ENCODE results near the gene SUSD4. TPM values are rescaled to one million over a fixed set of nuclear protein-coding genes. Genes with fewer than 3 reads are reported as not detected.

SUSD4 gene
- total RNA-seq, 1 experiment from 2014 or later = 3.2 TPM

GRCh38 chr1:223319905-223320580, 43.9 kb downstream of the SUSD4 start:
- no peaks in the 10 kb centered on the region for H3K4me1 ChIP-seq (replicated peaks; ENCODE audit: insufficient read depth)
- H4K20me1 ChIP-seq (ENCODE audit: insufficient read depth) = no peaks in the 10 kb centered on the region
- no peaks in the 10 kb centered on the region; the same call in 1 of the 2 replicates for H3K27me3 ChIP-seq (ENCODE audit: insufficient read depth, low read depth)
- H3K79me2 ChIP-seq (ENCODE audit: low read depth) = no peaks in the 10 kb centered on the region
- no peak overlapping the region for H3K27ac ChIP-seq
- H3F3A ChIP-seq (ENCODE audit: insufficient read depth, low read depth) = no peaks in the 10 kb centered on the region
- H3K4me2 ChIP-seq = no peak overlapping the region
- ChIA-PET CTCF (no interaction called here), POLR2A (ENCODE audit: unreplicated experiment) (no interaction called here)
- no peaks in the 10 kb centered on the region for H3K9me2 ChIP-seq (ENCODE audit: insufficient read depth)
- intact Hi-C loops (cut with micrococcal nuclease; ENCODE audit: unreplicated experiment) = no loop called here
- no peak overlapping the region for H3K4me3 ChIP-seq
- BruUV-seq (replicated peaks) = no TSS peak
- no peaks in the 10 kb centered on the region; the same call in 1 of the 2 replicates for H3K9me3 ChIP-seq (ENCODE audit: insufficient read depth, low read depth)
- no peak overlapping the region for H2AFZ ChIP-seq
- DNase-seq = no peak
- no peaks in the 10 kb centered on the region for H3K36me3 ChIP-seq (ENCODE audit: low read depth)
- no peak for TF ChIP-seq EZH2 (IDR thresholded peaks at IDR 0.05; ENCODE audit: low read depth)
- TF ChIP-seq, protein P1, sequence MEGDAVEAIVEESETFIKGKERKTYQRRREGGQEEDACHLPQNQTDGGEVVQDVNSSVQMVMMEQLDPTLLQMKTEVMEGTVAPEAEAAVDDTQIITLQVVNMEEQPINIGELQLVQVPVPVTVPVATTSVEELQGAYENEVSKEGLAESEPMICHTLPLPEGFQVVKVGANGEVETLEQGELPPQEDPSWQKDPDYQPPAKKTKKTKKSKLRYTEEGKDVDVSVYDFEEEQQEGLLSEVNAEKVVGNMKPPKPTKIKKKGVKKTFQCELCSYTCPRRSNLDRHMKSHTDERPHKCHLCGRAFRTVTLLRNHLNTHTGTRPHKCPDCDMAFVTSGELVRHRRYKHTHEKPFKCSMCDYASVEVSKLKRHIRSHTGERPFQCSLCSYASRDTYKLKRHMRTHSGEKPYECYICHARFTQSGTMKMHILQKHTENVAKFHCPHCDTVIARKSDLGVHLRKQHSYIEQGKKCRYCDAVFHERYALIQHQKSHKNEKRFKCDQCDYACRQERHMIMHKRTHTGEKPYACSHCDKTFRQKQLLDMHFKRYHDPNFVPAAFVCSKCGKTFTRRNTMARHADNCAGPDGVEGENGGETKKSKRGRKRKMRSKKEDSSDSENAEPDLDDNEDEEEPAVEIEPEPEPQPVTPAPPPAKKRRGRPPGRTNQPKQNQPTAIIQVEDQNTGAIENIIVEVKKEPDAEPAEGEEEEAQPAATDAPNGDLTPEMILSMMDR (conservative IDR thresholded peaks at IDR 0.05) = no peak

- Histone ChIP-seq H4K20me1 (ENCODE audit: insufficient read depth) (no peaks in the 10 kb centered on the region), H3K9me2 (ENCODE audit: insufficient read depth) (no peaks in the 10 kb centered on the region), H3K36me3 (ENCODE audit: low read depth) (no peaks in the 10 kb centered on the region), H3K4me3 (no peak overlapping the region), H3K27ac (no peak overlapping the region), H2AFZ (no peak overlapping the region), H3K9me3 (ENCODE audit: insufficient read depth, low read depth) (no peaks in the 10 kb centered on the region; the same call in 1 of the 2 replicates), H3F3A (ENCODE audit: insufficient read depth, low read depth) (no peaks in the 10 kb centered on the region), H3K4me1 (replicated peaks; ENCODE audit: insufficient read depth) (no peaks in the 10 kb centered on the region), H3K27me3 (ENCODE audit: insufficient read depth, low read depth) (no peaks in the 10 kb centered on the region; the same call in 1 of the 2 replicates), H3K4me2 (no peak overlapping the region), H3K79me2 (ENCODE audit: low read depth) (no peaks in the 10 kb centered on the region)
- ChIA-PET CTCF (no interaction called here), POLR2A (ENCODE audit: unreplicated experiment) (no interaction called here)
- BruUV-seq (replicated peaks) = no TSS peak
- no peak for DNase-seq
- no peak for TF ChIP-seq EZH2 (IDR thresholded peaks at IDR 0.05; ENCODE audit: low read depth)
- TF ChIP-seq, protein P1 (conservative IDR thresholded peaks at IDR 0.05) = no peak
- intact Hi-C loops (cut with micrococcal nuclease; ENCODE audit: unreplicated experiment) = no loop called here
Observed at GRCh38 chr1:223319398-223319797, 44.6 kb downstream of the SUSD4 start.

GRCh38 chr1:223316082-223316481, 47.9 kb downstream of the SUSD4 start:
- CTCF ChIA-PET = no interaction called here
- TF ChIP-seq, protein P1 (conservative IDR thresholded peaks at IDR 0.05) = no peak
- TF ChIP-seq EZH2 (IDR thresholded peaks at IDR 0.05; ENCODE audit: low read depth) = no peak
- H3K9me3 ChIP-seq (ENCODE audit: insufficient read depth, low read depth) = no peaks in the 10 kb centered on the region
- H3K27ac ChIP-seq = no peak overlapping the region
- H3K9me2 ChIP-seq (ENCODE audit: insufficient read depth) = no peaks in the 10 kb centered on the region
- H3K79me2 ChIP-seq (ENCODE audit: low read depth) = no peaks in the 10 kb centered on the region
- BruUV-seq (replicated peaks) = no TSS peak
- DNase-seq = no peak
- no peak overlapping the region for H3K4me2 ChIP-seq
- intact Hi-C loops (cut with micrococcal nuclease; ENCODE audit: unreplicated experiment) = no loop called here
- H3F3A ChIP-seq (ENCODE audit: insufficient read depth, low read depth) = no peaks in the 10 kb centered on the region
- no peaks in the 10 kb centered on the region for H4K20me1 ChIP-seq (ENCODE audit: insufficient read depth)
- no peaks in the 10 kb centered on the region for H3K27me3 ChIP-seq (ENCODE audit: insufficient read depth, low read depth)
- H2AFZ ChIP-seq = no peak overlapping the region
- no peak overlapping the region for H3K4me3 ChIP-seq
- no peaks in the 10 kb centered on the region for H3K36me3 ChIP-seq (ENCODE audit: low read depth)
- POLR2A ChIA-PET (ENCODE audit: unreplicated experiment) = no interaction called here
- H3K4me1 ChIP-seq (replicated peaks; ENCODE audit: insufficient read depth) = no peaks in the 10 kb centered on the region

Data from PC-9 (cell line).